ENCODE data around the gene TTC31. TPM values are rescaled to one million over a fixed set of nuclear protein-coding genes. Genes with fewer than 3 reads are reported as not detected.

Gene TTC31
- total RNA-seq, 1 donor from 2014 or later, result 7.3 TPM

GRCh38 chr2:74524955-74525716, 42.3 kb downstream of the TTC31 start:
- no peak for DNase-seq (ENCODE audit: low read depth, low spot score)

GRCh38 chr2:74525717-74526648, 43.1 kb downstream of the TTC31 start, which contains the start of gene DQX1:
Gene DQX1 (minus strand): TSS chr2:74526231. CDS start chr2:74525729, 502 bp downstream.
- no peak for DNase-seq (ENCODE audit: low read depth, low spot score)

GRCh38 chr2:74526649-74527230, 43.9 kb downstream of the TTC31 start:
- no peak for DNase-seq (ENCODE audit: low read depth, low spot score)

- no peak for DNase-seq (ENCODE audit: low read depth, low spot score)
These were observed 44.9 kb downstream of the TTC31 start for GRCh38 chr2:74527741-74528140.

- DNase-seq (ENCODE audit: low read depth, low spot score), result no peak
These were observed 45.9 kb downstream of the TTC31 start for GRCh38 chr2:74528600-74529356.

GRCh38 chr2:74529357-74530238, 46.7 kb downstream of the TTC31 start, which contains the start of the genes AUP1 and HTRA2:
Gene AUP1 (minus strand): TSS chr2:74529706. CDS start chr2:74529629, 77 bp downstream.
Gene HTRA2 (plus strand): TSS chr2:74529933. CDS start chr2:74530007, 74 bp downstream.
- DNase-seq (ENCODE audit: low read depth, low spot score), result peak; percentile 91

- DNase-seq (ENCODE audit: low read depth, low spot score), result no peak
These were observed 47.6 kb downstream of the TTC31 start for GRCh38 chr2:74530239-74531187.

- DNase-seq (ENCODE audit: low read depth, low spot score), result no peak
These were observed 48.8 kb downstream of the TTC31 start for GRCh38 chr2:74531666-74532065.

- DNase-seq (ENCODE audit: low read depth, low spot score), result no peak
These were observed 49.3 kb downstream of the TTC31 start for GRCh38 chr2:74532222-74532621.

GRCh38 chr2:74533464-74533863, 50.6 kb downstream of the TTC31 start:
- no peak for DNase-seq (ENCODE audit: low read depth, low spot score)

- DNase-seq (ENCODE audit: low read depth, low spot score), result no peak
These were observed 51.5 kb downstream of the TTC31 start for GRCh38 chr2:74534411-74534810.

- DNase-seq (ENCODE audit: low read depth, low spot score), result no peak
These were observed 52.6 kb downstream of the TTC31 start for GRCh38 chr2:74535440-74535965.

- DNase-seq (ENCODE audit: low read depth, low spot score), result no peak
These were observed 53.5 kb downstream of the TTC31 start for GRCh38 chr2:74536166-74536950.

GRCh38 chr2:74537140-74537539, 54.3 kb downstream of the TTC31 start:
- no peak for DNase-seq (ENCODE audit: low read depth, low spot score)

GRCh38 chr2:74538881-74539339, 56.0 kb downstream of the TTC31 start:
- DNase-seq (ENCODE audit: low read depth, low spot score), result no peak

- no peak for DNase-seq (ENCODE audit: low read depth, low spot score)
These were observed 57.4 kb downstream of the TTC31 start for GRCh38 chr2:74540291-74540690.

- no peak for DNase-seq (ENCODE audit: low read depth, low spot score)
These were observed 60.1 kb downstream of the TTC31 start for GRCh38 chr2:74542978-74543377.
